Activated CD8-positive, alpha-beta memory T cell treated with anti-CD3 and anti-CD28 coated beads, Interleukin-2, amount 50 U/mL, for 24 hours (primary cell): ENCODE results near the gene TBC1D4.

Source experiments
- DNase-seq: peaks from one replicate; pipeline ENCODE4 v3.0.0-alpha.2; 2020; ENCODE audit errors: extremely low read depth

TBC1D4 gene

DNA sequence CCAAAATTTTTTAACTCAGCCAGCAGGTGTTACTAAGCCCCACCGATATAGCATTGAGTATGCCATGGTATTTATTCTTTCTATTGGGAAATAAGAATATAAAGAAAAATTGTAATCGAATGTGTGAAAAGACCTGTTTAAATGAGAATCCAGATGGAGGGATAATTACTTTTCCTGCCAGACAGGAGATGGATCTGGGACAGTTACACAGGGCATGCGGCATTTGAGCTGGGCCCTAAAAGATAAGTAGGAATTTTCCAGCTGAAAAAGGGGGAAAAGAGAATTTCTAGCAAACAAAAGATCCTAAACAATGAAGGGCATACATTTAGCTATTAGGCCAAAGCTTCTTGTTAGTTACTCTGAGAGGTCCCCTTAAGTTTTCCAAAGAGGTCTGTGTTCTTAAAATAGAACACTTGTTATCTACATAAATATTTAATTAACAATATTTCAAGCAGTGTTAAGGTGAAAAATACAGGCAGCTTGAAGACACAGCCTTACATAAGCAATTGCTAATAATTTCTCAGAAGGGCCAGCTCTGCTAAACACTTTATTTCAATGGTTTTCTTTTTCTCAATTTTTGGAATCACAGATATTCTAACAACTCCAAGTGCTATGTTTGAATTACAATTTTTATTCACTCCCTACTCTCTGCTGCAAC, 63.7 kb downstream of the TBC1D4 start:
- no peak for DNase-seq

DNA sequence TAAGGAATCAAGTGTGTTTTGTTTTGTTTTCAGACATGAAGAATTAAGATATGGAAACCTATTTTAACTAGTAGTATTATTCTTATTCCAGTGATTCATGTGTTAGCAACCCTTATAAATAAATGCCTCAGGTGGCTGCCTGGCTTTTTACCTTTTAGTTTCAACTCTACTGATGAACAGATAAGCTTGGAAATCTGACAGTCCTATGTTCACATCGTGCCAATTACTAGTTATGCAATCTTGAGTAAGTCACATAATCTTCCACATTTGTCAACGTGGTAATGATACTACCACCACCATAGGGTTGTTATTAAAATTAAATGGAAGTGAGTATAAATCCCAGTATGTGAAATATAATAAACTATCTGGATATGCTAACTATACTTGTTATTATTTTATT, 64.3 kb downstream of the TBC1D4 start:
- no peak for DNase-seq

- DNase-seq, result no peak
Observed at GRCh38 chr13:75417012-75417384, 65.0 kb downstream of the TBC1D4 start.

GRCh38 chr13:75416327-75417011, 65.5 kb downstream of the TBC1D4 start:
- no peak for DNase-seq

GRCh38 chr13:75415694-75416093, 66.3 kb downstream of the TBC1D4 start:
- DNase-seq, result no peak

DNA sequence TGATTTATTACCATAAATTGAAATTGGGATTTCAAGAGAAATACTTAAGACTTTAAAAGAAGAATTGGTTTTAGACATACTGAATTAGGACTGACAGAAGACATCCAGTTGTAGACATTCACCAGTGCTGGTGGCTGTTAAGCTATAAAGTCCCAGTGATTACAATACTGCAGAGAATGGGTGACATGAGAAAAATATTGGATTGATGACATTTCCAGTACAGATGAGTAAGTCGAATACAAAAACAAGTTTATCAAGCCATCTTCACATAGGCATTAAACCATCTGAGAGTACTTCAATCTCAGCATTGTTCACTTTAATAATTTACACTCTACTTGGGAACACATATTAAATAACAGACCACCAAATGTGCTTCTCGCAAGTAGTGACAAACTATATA, 66.8 kb downstream of the TBC1D4 start:
- no peak for DNase-seq

DNA sequence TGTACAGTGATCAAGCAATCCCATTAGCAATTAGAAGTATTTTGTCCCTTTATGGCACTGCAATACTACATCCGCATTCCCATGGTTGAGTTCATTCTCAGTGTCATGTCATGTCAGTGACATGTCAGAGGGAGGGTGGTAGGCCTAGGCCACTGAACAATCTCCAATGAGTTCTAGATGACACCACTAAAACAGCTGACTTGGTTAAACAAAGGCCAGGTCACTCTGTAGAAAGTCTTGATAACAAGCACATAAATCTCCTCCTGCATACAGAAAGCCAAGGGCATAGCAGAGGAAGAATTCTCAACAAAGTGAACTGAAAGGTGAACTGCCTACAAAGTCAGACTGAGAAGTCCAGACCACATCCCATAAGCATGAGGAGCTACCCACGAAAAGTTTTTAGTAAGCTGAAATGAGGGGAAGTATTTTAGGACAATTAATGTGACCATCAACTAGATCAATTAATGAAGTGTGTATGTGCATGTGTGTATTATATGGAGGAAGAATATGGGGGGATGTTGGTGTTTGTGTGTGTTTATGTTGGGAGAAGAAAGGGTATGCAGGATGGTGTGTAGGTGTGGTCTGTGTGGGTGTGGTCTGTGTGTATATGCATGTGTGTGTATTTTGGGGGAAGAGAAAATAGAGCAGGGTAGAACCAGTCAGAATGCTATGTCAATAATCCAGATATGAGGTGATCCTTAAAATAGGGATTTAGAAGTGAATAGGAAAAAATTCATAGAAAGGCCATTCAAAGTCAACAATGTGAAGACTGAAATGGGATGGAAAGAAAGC, 67.7 kb downstream of the TBC1D4 start:
- no peak for DNase-seq

GRCh38 chr13:75411924-75412537, 69.9 kb downstream of the TBC1D4 start:
- DNase-seq, result no peak

GRCh38 chr13:75410207-75410606, 71.8 kb downstream of the TBC1D4 start:
- no peak for DNase-seq

GRCh38 chr13:75407998-75408397, 74.0 kb downstream of the TBC1D4 start:
- no peak for DNase-seq

DNA sequence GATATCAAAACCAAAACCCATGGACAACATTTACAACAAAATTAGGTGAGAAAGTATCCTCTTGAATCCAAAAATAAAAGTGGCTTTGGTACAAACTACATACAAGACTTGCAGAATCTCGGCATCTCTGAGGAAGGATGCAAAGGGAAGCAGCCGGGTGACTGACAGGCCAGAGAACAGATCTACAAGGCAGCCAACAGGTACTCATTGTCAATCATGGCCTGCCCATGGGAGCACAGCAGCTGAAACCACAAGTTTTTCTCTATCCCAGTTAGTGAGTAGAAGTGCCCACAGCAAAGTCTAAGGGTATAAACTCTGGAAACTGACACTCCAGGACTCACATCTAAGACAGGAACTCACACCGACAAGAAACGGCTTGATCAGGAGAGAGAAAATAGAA, 74.5 kb downstream of the TBC1D4 start:
- no peak for DNase-seq

- DNase-seq, result no peak
Observed at GRCh38 chr13:75405976-75406703, 75.8 kb downstream of the TBC1D4 start.

- no peak for DNase-seq
Observed at GRCh38 chr13:75404726-75405125, 77.2 kb downstream of the TBC1D4 start.

DNA sequence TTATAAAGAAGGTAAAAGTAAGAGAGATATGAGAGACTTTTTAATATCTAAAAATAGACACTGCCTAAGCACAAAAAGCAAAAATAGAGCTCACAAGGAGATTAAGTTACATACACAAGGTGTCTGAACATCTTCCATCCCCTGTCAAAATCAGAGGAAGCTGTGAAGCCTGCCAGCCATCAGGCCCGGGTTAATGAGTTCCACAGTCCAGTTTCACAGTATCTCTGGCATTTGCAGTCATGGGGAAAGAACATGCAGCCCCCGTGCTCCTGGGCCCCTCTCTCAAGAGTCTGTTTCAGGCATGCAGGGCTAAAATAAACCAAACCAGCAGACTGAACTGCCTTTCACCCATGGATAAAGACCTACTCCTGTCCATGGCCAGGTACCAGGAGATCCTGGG, 79.2 kb downstream of the TBC1D4 start:
- DNase-seq, result no peak

DNA sequence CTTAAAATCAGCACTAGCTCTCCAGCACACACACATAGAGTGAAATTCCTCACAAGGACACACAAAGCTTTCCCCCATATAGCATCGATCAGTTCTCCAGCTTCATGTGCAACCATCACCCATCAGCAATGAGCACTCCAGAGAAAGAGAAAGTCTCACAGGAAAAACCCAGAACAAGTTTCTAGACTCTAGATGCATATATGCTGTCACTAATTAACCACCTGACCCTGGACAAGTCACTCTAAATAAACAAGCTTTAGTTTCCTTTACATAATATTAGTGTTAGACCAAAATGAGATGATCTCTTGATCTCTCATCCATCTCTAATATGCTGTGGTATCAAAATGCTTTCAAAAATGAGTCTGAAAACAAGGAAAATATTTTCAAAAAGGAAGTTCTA, 81.2 kb downstream of the TBC1D4 start:
- DNase-seq, result no peak

DNA sequence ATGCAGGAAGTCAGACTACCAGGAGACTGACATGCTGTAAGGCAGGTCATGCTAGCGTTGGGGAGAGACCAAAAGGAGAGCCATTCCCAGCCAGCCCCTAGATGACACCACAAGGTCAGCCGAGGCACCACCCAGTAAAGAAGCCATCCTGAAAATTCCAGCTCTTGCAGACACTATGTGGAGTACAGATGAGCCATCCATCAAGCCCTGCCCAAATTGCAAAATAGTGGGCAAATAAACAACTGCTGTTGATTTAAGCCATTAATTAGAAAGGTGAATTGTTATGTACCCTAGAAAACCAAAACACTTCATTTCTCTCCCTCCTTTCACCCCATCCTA, 82.1 kb downstream of the TBC1D4 start:
- no peak for DNase-seq

- no peak for DNase-seq
Observed at GRCh38 chr13:75399168-75399878, 82.6 kb downstream of the TBC1D4 start.

GRCh38 chr13:75398072-75398471, 83.9 kb downstream of the TBC1D4 start:
- no peak for DNase-seq

DNA sequence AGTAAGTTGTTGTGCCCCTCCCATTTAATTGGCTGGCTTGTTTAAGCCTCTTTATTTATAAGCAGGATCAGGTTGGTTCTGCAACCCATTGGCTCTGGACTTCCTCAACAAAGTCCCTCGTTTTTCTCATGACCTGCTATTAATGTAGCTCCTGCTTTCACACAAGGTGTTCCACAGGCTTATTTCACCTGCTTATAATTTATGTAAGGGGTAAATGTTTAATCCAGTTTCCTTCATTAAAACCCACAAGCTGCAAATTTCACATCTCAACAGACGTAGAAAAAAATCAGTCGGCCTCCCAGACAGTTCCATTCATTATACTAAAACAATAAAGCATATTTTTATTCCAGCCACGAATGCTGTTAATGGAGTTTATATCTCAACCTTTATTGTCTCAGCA, 86.1 kb downstream of the TBC1D4 start:
- DNase-seq, result no peak

DNA sequence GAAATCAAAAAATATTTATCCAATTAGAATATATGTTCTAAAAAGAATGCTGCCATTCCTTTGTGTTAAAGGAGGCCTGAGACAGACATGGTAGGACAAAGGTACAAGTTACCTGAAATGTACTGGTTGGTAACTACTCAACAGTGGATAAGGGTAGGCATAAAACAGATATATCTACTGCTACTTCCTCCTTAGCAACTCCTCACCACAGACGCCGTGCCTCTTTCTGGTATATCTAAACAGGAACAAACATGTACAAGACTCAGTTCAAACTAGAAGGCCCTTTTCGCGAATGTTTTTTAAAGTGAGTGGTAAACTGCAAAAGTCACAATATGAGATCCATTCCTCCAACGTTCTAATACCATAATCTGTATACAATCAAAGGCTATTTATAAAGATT, 86.9 kb downstream of the TBC1D4 start:
- no peak for DNase-seq

DNA sequence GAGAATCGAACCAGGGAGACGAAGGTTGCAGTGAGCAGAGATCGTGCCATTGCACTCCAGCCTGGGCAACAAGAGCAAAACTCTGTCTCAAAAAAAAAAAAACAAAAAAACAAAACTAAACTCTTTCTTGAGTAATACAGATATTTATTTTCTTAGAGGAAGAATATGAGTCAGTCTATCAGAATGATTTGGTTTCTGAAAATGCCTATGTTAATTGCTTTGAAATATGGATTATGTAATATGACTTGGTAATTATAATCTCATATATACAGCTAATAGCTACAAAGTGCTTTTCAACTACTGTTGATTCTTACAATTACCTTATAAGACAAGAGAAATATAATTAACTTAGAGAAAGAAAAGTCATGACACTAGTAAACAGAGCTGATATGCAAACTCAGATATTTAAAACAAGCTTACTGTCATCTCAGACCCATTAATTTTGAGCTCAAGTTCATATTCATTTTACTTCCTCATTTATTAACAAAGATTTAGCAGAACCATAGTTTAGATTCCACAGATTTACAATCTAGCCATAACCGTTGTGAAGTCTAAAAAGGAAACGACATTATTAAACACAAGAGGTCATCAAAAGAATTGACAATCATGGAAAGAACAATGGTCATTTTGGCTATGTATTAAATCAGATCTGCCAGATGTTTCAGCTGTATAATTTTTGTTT, 88.0 kb downstream of the TBC1D4 start:
- no peak for DNase-seq
